Measurements from ENCODE around the gene SLC35E1. TPM values are rescaled to one million over a fixed set of nuclear protein-coding genes. Genes with fewer than 3 reads are reported as not detected.

The SLC35E1 gene
- total and polyA plus RNA-seq, 5 experiments from 2014 or later: 13.6 to 34.2 (median 22.3) TPM

- DNase-seq (no peak), ATAC-seq (no peak)
- peak overlapping the region in 9 of 10 donors; percentile 72 to 94 (median 85) for H3K27ac Mint-ChIP-seq
- POLR2A ChIA-PET: interaction anchor here (1.0 kb wide), 2 partner anchors 85 to 106 kb away, joined by 3 read pairs; no protein-coding TSS in a partner anchor
- no peaks in the 10 kb centered on the region for H3K27me3 Mint-ChIP-seq
- H3K4me1 Mint-ChIP-seq: peaks cover 37 to 70% (median 64%) of the 10 kb centered on the region in 4 donors
- H3K36me3 Mint-ChIP-seq: peaks cover 0 to 36% (median 0%) of the 10 kb centered on the region in 3 donors
- no peaks in the 10 kb centered on the region for H3K9me3 Mint-ChIP-seq
- H3K4me3 Mint-ChIP-seq: peak overlapping the region; percentile 83 to 97 (median 89)
These were observed 31.3 kb downstream of the SLC35E1 start for GRCh38 chr19:16540948-16541347.

GRCh38 chr19:16537111-16537510 lies 35.1 kb downstream of the SLC35E1 start:
- DNase-seq (no peak), ATAC-seq (no peak)
- H3K27me3 Mint-ChIP-seq: no peaks in the 10 kb centered on the region
- POLR2A ChIA-PET: interaction anchor here (1.8 kb wide), 1 partner anchor 41 kb away, joined by 4 read pairs; the partner anchor contains the start of genes C19orf44 and CALR3
- H3K4me1 Mint-ChIP-seq: peaks cover 27 to 52% (median 43%) of the 10 kb centered on the region in 4 donors
- peak overlapping the region in 3 of 10 donors; percentile 31 to 73 (median 57) for H3K27ac Mint-ChIP-seq
- peaks cover 0 to 70% (median 0%) of the 10 kb centered on the region in 3 donors for H3K36me3 Mint-ChIP-seq
- H3K9me3 Mint-ChIP-seq: no peaks in the 10 kb centered on the region
- H3K4me3 Mint-ChIP-seq: no peak overlapping the region

GRCh38 chr19:16536130-16536529 lies 36.1 kb downstream of the SLC35E1 start:
- Mint-ChIP-seq H3K4me1 (peaks cover 25 to 45% (median 37%) of the 10 kb centered on the region in 4 donors), H3K27ac (peak overlapping the region in 1 of 10 donors; percentile 11), H3K27me3 (no peaks in the 10 kb centered on the region), H3K36me3 (peaks cover 0 to 80% (median 4%) of the 10 kb centered on the region in 3 donors), H3K9me3 (no peaks in the 10 kb centered on the region), H3K4me3 (no peak overlapping the region)
- POLR2A ChIA-PET: no interaction called here
- ATAC-seq: no peak
- DNase-seq: no peak

GRCh38 chr19:16535381-16535780 lies 36.8 kb downstream of the SLC35E1 start:
- Mint-ChIP-seq H3K27me3 (no peaks in the 10 kb centered on the region), H3K36me3 (peaks cover 0 to 85% (median 4%) of the 10 kb centered on the region in 3 donors), H3K4me3 (no peak overlapping the region), H3K9me3 (no peaks in the 10 kb centered on the region), H3K4me1 (peaks cover 25 to 37% (median 32%) of the 10 kb centered on the region in 4 donors), H3K27ac (no peak overlapping the region)
- DNase-seq (no peak), ATAC-seq (no peak)
- POLR2A ChIA-PET: no interaction called here

- DNase-seq (no peak), ATAC-seq (no peak)
- peaks cover 5 to 11% (median 9%) of the 10 kb centered on the region in 4 donors for H3K4me1 Mint-ChIP-seq
- no peaks in the 10 kb centered on the region for H3K9me3 Mint-ChIP-seq
- POLR2A ChIA-PET: interaction anchor here (0.5 kb wide), 1 partner anchor 127 kb away, joined by 3 read pairs; the partner anchor contains the start of gene SMIM7
- no peaks in the 10 kb centered on the region for H3K27me3 Mint-ChIP-seq
- peak overlapping the region in 1 of 10 donors; percentile 75 for H3K27ac Mint-ChIP-seq
- H3K36me3 Mint-ChIP-seq: peaks cover 0 to 92% (median 4%) of the 10 kb centered on the region in 3 donors
- H3K4me3 Mint-ChIP-seq: no peak overlapping the region
These were observed 39.6 kb downstream of the SLC35E1 start for GRCh38 chr19:16532440-16533234.

- POLR2A ChIA-PET: no interaction called here
- peak overlapping the region in 4 of 10 donors; percentile 7 to 75 (median 22) for H3K27ac Mint-ChIP-seq
- H3K36me3 Mint-ChIP-seq: peaks cover 0 to 88% (median 4%) of the 10 kb centered on the region in 3 donors
- no peak overlapping the region for H3K4me3 Mint-ChIP-seq
- DNase-seq (no peak), ATAC-seq (no peak)
- no peaks in the 10 kb centered on the region for H3K9me3 Mint-ChIP-seq
- no peaks in the 10 kb centered on the region for H3K27me3 Mint-ChIP-seq
- H3K4me1 Mint-ChIP-seq: peaks cover 0 to 5% (median 2%) of the 10 kb centered on the region in 4 donors
These were observed 40.9 kb downstream of the SLC35E1 start for GRCh38 chr19:16531380-16531669.

GRCh38 chr19:16530540-16531379 lies 41.5 kb downstream of the SLC35E1 start:
- POLR2A ChIA-PET: interaction anchor here (0.5 kb wide), 1 partner anchor 128 kb away, joined by 4 read pairs; no protein-coding TSS in a partner anchor
- no peak overlapping the region for H3K4me3 Mint-ChIP-seq
- H3K36me3 Mint-ChIP-seq: peaks cover 0 to 87% (median 4%) of the 10 kb centered on the region in 3 donors
- ATAC-seq (no peak), DNase-seq (no peak)
- H3K9me3 Mint-ChIP-seq: no peaks in the 10 kb centered on the region
- H3K4me1 Mint-ChIP-seq: peaks cover 0 to 4% (median 2%) of the 10 kb centered on the region in 4 donors
- no peaks in the 10 kb centered on the region for H3K27me3 Mint-ChIP-seq
- H3K27ac Mint-ChIP-seq: peak overlapping the region in 2 of 10 donors; percentile 19 to 75

GRCh38 chr19:16529466-16530144 lies 42.6 kb downstream of the SLC35E1 start:
- Mint-ChIP-seq H3K27me3 (no peaks in the 10 kb centered on the region), H3K4me3 (no peak overlapping the region), H3K36me3 (peaks cover 0 to 86% (median 4%) of the 10 kb centered on the region in 3 donors), H3K9me3 (no peaks in the 10 kb centered on the region), H3K27ac (peak overlapping the region in 1 of 10 donors; percentile 43), H3K4me1 (peaks cover 0 to 4% (median 1%) of the 10 kb centered on the region in 4 donors)
- ATAC-seq (no peak), DNase-seq (no peak)
- POLR2A ChIA-PET: no interaction called here

- peak; percentile 20 to 73 (median 34) for DNase-seq
- ATAC-seq: peak in 1 of 2 donors; percentile 60
- Mint-ChIP-seq H3K9me3 (no peaks in the 10 kb centered on the region), H3K4me3 (no peak overlapping the region), H3K4me1 (peaks cover 0 to 4% (median 1%) of the 10 kb centered on the region in 4 donors), H3K36me3 (peaks cover 0 to 84% (median 4%) of the 10 kb centered on the region in 3 donors), H3K27ac (peak overlapping the region in 3 of 10 donors; percentile 29 to 60 (median 55)), H3K27me3 (no peaks in the 10 kb centered on the region)
- POLR2A ChIA-PET: interaction anchor here (0.6 to 0.8 kb wide), 2 partner anchors 11 to 30 kb away, joined by 4 read pairs; no protein-coding TSS in a partner anchor
These were observed 44.2 kb downstream of the SLC35E1 start for GRCh38 chr19:16527971-16528521.

- Mint-ChIP-seq H3K4me3 (no peak overlapping the region), H3K4me1 (peaks cover 0 to 4% (median 1%) of the 10 kb centered on the region in 4 donors), H3K27ac (peak overlapping the region in 3 of 10 donors; percentile 1 to 46 (median 29)), H3K36me3 (peaks cover 0 to 83% (median 4%) of the 10 kb centered on the region in 3 donors), H3K9me3 (no peaks in the 10 kb centered on the region), H3K27me3 (no peaks in the 10 kb centered on the region)
- POLR2A ChIA-PET: interaction anchor here (0.6 to 0.8 kb wide), 2 partner anchors 10 to 31 kb away, joined by 4 read pairs; no protein-coding TSS in a partner anchor
- ATAC-seq (no peak), DNase-seq (no peak)
These were observed 44.8 kb downstream of the SLC35E1 start for GRCh38 chr19:16527334-16527935.

GRCh38 chr19:16525751-16526481 lies 46.3 kb downstream of the SLC35E1 start:
- ATAC-seq: no peak
- POLR2A ChIA-PET: interaction anchor here (0.6 kb wide), 1 partner anchor 163 kb away, joined by 5 read pairs; no protein-coding TSS in a partner anchor

More at GRCh38 chr19:16525751-16526481, 46.3 kb downstream of the SLC35E1 start:
- no peak for DNase-seq
- H3K27ac Mint-ChIP-seq: peak overlapping the region in 1 of 10 donors; percentile 25
- peaks cover 0 to 2% (median 0%) of the 10 kb centered on the region in 4 donors for H3K4me1 Mint-ChIP-seq
- H3K4me3 Mint-ChIP-seq: no peak overlapping the region
- no peaks in the 10 kb centered on the region for H3K9me3 Mint-ChIP-seq
- peaks cover 0 to 81% (median 0%) of the 10 kb centered on the region in 3 donors for H3K36me3 Mint-ChIP-seq
- H3K27me3 Mint-ChIP-seq: no peaks in the 10 kb centered on the region
